MM.1S (cell line): ENCODE results near the gene PLAGL1.

Experiments
- EZH2 ChIP-seq: fragments of 300-600 bp; sonication (generic); optimal IDR thresholded peaks from 2 replicates; pipeline ENCODE3; 2017; ENCODE audit warnings: low read depth, mild to moderate bottlenecking, antibody characterized with exemption, low read length, mixed read lengths
- EZH2phosphoT487 ChIP-seq: fragments of 300-600 bp; sonication (generic); IDR thresholded peaks from 2 replicates; pipeline ENCODE4 v1.6.1; 2018; ENCODE audit warnings: antibody characterized with exemption, low read length
- TF ChIP-seq, protein P1 (sequence below): fragments of 300-600 bp; sonication (generic); IDR thresholded peaks from 2 replicates; pipeline ENCODE4 v1.5.1; 2016; ENCODE audit warnings: antibody characterized with exemption, low read length, mixed read lengths

- TF ChIP-seq, protein P1, sequence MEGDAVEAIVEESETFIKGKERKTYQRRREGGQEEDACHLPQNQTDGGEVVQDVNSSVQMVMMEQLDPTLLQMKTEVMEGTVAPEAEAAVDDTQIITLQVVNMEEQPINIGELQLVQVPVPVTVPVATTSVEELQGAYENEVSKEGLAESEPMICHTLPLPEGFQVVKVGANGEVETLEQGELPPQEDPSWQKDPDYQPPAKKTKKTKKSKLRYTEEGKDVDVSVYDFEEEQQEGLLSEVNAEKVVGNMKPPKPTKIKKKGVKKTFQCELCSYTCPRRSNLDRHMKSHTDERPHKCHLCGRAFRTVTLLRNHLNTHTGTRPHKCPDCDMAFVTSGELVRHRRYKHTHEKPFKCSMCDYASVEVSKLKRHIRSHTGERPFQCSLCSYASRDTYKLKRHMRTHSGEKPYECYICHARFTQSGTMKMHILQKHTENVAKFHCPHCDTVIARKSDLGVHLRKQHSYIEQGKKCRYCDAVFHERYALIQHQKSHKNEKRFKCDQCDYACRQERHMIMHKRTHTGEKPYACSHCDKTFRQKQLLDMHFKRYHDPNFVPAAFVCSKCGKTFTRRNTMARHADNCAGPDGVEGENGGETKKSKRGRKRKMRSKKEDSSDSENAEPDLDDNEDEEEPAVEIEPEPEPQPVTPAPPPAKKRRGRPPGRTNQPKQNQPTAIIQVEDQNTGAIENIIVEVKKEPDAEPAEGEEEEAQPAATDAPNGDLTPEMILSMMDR, result no peak
- TF ChIP-seq EZH2, result no peak
- TF ChIP-seq EZH2phosphoT487, result no peak
These were observed 27.4 kb upstream of the PLAGL1 start for GRCh38 chr6:144035416-144035815.
